ENCODE results near the gene ELOVL3.

The ELOVL3 gene

DNA sequence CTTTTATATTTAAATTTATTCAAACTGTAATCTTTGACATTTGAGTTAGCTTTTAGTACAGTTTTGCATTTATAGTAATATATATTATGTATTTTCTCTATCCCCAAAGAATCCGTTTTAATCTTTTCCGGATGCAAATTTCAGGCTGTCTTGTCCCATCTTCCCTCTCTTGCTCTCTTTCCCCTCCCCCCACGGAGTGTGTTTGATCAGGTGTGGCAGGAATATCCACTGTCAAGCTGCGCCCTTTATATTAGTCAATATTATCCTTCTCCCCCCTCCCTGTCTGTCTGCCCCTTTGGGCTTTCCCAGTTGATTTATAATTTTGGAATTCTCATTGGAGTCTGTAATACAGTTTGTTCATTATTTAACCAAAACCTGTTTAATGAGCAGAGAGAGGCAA lies 38.3 kb downstream of the ELOVL3 start:
- Histone ChIP-seq H3K4me3 (no peak overlapping the region), H3K27ac (no peak overlapping the region)
- TF ChIP-seq CTCF (IDR thresholded peaks at IDR 0.05): no peak
- no peak for DNase-seq (ENCODE audit: low spot score)

DNA sequence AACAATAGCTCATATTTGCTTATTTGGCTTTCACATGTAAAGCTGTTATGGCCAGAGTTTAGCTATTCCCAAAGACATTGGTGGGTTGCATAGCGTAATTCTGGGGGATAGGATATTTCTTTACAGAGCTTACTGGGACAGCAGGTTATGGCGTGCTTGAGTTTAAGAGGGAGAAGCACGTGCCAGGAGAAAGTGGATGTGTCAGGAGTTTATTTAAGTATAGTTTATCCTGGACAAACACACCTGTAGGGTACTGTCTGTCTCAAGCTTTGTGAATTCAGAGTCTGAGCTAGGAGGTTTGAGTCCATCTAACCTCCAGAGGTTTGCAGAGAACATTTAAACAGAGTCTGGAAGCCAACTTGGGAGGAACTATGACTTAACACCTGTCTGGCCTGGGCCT lies 40.6 kb downstream of the ELOVL3 start:
- Histone ChIP-seq H3K4me3 (no peak overlapping the region), H3K27ac (no peak overlapping the region)
- TF ChIP-seq CTCF (IDR thresholded peaks at IDR 0.05): no peak
- DNase-seq (ENCODE audit: low spot score): no peak

DNA sequence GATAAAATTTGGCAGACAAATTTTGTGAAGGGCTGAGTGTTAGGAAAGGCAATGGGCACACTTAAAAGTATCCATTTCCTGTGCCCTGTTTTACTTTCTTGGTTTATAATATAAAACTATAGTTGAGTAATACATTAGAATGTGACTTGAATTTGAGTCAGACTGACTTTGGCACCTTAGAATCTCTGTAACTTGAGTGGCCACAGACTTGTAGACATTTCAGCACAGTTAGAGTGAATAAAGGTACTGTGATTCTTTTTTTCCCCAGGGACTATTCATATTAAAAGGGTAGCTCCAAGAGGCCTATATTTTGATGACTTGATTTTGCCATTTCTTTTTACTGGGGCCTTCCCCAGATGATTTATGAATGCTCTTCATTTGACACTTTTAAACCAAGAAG lies 41.6 kb downstream of the ELOVL3 start:
- DNase-seq (ENCODE audit: low spot score): no peak
- TF ChIP-seq CTCF (IDR thresholded peaks at IDR 0.05): no peak
- no peak overlapping the region for H3K4me3 ChIP-seq
- H3K27ac ChIP-seq: peak overlapping the region in 1 of 2 donors; percentile 21

- Histone ChIP-seq H3K27ac (no peak overlapping the region), H3K4me3 (no peak overlapping the region)
- no peak for DNase-seq (ENCODE audit: low spot score)
- no peak for TF ChIP-seq CTCF (IDR thresholded peaks at IDR 0.05)
These were observed 42.3 kb downstream of the ELOVL3 start for GRCh38 chr10:102268375-102268888.

DNA sequence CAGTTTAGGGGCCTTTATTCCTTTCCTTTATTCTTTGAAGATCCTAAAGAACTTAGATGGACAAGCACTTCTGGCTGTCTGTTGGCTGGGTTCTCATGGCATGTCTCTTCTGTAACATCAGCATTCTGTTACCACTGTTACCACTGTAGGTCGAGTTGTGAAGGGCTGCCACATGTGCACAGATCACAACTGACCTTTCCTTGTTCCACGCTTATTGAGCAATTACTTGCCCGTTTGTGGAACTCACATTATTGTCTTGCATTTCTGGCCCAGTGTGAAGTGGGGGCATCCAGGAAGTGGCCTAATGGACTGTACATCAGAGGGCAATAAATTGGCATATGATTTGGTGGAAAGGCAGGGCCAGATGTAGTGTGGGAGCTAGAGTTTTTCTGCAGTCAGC lies 42.9 kb downstream of the ELOVL3 start:
- no peak for TF ChIP-seq CTCF (IDR thresholded peaks at IDR 0.05)
- no peak overlapping the region for H3K27ac ChIP-seq
- no peak for DNase-seq (ENCODE audit: low spot score)
- H3K4me3 ChIP-seq: no peak overlapping the region

GRCh38 chr10:102274062-102274461 lies 48.0 kb downstream of the ELOVL3 start:
- Histone ChIP-seq H3K4me3 (no peak overlapping the region), H3K27ac (no peak overlapping the region)
- no peak for TF ChIP-seq CTCF (IDR thresholded peaks at IDR 0.05)
- DNase-seq (ENCODE audit: low spot score): no peak

DNA sequence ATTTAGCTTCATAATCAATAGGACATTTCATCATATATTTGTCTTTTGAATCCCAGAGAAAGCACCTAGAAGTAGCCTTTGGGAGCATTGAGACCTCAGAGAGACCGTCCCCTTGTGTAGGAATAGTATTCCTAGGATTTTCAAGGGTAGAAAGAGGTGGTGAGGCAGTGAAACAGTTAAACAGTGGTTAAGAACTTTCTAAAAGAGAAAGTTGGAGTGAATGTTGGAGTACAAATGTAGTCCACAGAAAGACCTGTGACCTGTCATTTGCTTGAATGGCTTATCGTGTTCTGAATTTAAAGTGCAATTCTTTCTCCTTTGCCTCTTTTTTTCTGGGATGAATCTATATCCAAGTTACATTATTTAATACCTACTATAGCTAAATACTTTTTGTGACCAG lies 49.2 kb downstream of the ELOVL3 start:
- H3K4me3 ChIP-seq: no peak overlapping the region
- TF ChIP-seq CTCF (IDR thresholded peaks at IDR 0.05): no peak
- H3K27ac ChIP-seq: no peak overlapping the region
- no peak for DNase-seq (ENCODE audit: low spot score)

Data from coronary artery (tissue), 2 donors.